Endothelial cell of umbilical vein (primary cell): ENCODE data around the gene C3orf22. TPM values are rescaled to one million over a fixed set of nuclear protein-coding genes. Genes with fewer than 3 reads are reported as not detected.

Source experiments
- BruUV-seq: library from RNA; stranded (reverse); fragments of 400-500 nt; replicated peaks from 2 replicates; lab custom pipeline; 2021; lab: Mats Ljungman, UMichigan
- CTCF ChIA-PET: fragments of 300-600, 350-600 bp; sonication (Branson Sonifier 250); formaldehyde crosslinking; loops from one replicate; lab custom pipeline; 2021; ENCODE audit warnings: antibody characterized with exemption, inconsistent platforms; lab: Charles Lee
- POLR2A ChIA-PET: fragments of 300-600, 350-600 bp; sonication (Branson Sonifier 250); formaldehyde crosslinking; loops from one replicate; lab custom pipeline; 2021; ENCODE audit warnings: antibody characterized with exemption, inconsistent platforms; lab: Charles Lee
- DNase-seq: peaks from one replicate; pipeline ENCODE4 v3.0.0-alpha.2; 2011; ENCODE audit warnings: low read depth, low spot score
- FAIRE-seq: peaks from 2 replicates; lab custom pipeline; 2011; peaks lifted over from hg19 to GRCh38; lab: Jason Lieb, UNC
- H2AFZ ChIP-seq: 2 replicates; pipeline ENCODE4 v1.6.0; 2012; ENCODE audit warnings: low read depth, low read length, control low read depth, inconsistent platforms
- H3K27ac ChIP-seq: 2 replicates; pipeline ENCODE4 v1.5.1; 2011; ENCODE audit warnings: low read depth, mild to moderate bottlenecking, control low read depth, low read length, moderate library complexity; ENCODE audit not compliant: insufficient read depth
- H3K27me3 ChIP-seq, 2 experiments: 2 replicates each; pipeline versions ENCODE4 v1.6.0 to v1.6.1; 2011; ENCODE audit warnings: low read length in 2 of 2, mixed read lengths in 1 of 2; ENCODE audit not compliant: control insufficient read depth in 2 of 2, insufficient read depth in 2 of 2
- H3K36me3 ChIP-seq, 2 experiments: 2 replicates in 1 of 2; 3 replicates in 1 of 2; pipeline ENCODE4 v1.5.1; 2011; ENCODE audit warnings: low read length in 2 of 2, mild to moderate bottlenecking in 1 of 2, moderate library complexity in 1 of 2; ENCODE audit not compliant: control insufficient read depth in 2 of 2, insufficient read depth in 2 of 2; ENCODE audit errors: extremely low read depth in 1 of 2
- H3K4me1 ChIP-seq: 3 replicates; pipeline ENCODE4 v1.5.1; 2011; ENCODE audit warnings: mild to moderate bottlenecking, low read length; ENCODE audit not compliant: control insufficient read depth, insufficient read depth; ENCODE audit errors: extremely low read depth
- H3K4me2 ChIP-seq: 2 replicates; pipeline ENCODE4 v1.6.1; 2011; ENCODE audit warnings: low read length, control low read depth, mixed read lengths; ENCODE audit not compliant: insufficient read depth
- H3K4me3 ChIP-seq, 3 experiments: fragments of 200-600 bp in 1 of 3; sonication (generic), shearing (Covaris generic) in 1 of 3; replicated peaks in 1 of 3; 2 replicates each; pipeline ENCODE4 v1.5.1; 2011 to 2016; ENCODE audit warnings: control low read depth in 3 of 3, low read length in 3 of 3, mild to moderate bottlenecking in 2 of 3, inconsistent platforms in 1 of 3, low read depth in 1 of 3, moderate library complexity in 1 of 3; ENCODE audit not compliant: insufficient read depth in 1 of 3
- H3K79me2 ChIP-seq: 2 replicates; pipeline ENCODE4 v1.6.0; 2012; ENCODE audit warnings: low read length, inconsistent platforms; ENCODE audit not compliant: control insufficient read depth, insufficient read depth
- H3K9ac ChIP-seq: replicated peaks from 2 replicates; pipeline ENCODE3; 2011; ENCODE audit warnings: low read length, control low read depth; ENCODE audit not compliant: insufficient read depth; ENCODE audit errors: extremely low read depth
- H3K9me1 ChIP-seq: replicated peaks from 3 replicates; pipeline ENCODE4 v1.6.0; 2011; ENCODE audit warnings: mild to moderate bottlenecking, low read length; ENCODE audit not compliant: control insufficient read depth, insufficient read depth; ENCODE audit errors: extremely low read depth
- H3K9me3 ChIP-seq: replicated peaks from 2 replicates; pipeline ENCODE4 v1.5.1; 2012; ENCODE audit warnings: low read length, inconsistent platforms; ENCODE audit not compliant: control insufficient read depth, insufficient read depth
- H4K20me1 ChIP-seq: replicated peaks from 2 replicates; pipeline ENCODE3; 2011; ENCODE audit warnings: mild to moderate bottlenecking, low read length; ENCODE audit not compliant: control insufficient read depth, insufficient read depth; ENCODE audit errors: extremely low read depth
- CTCF ChIP-seq, 2 donors: IDR thresholded peaks; 1 replicate in 1 of 2; 2 replicates in 1 of 2; pipeline ENCODE4 v1.5.1; 2011; ENCODE audit warnings: low read length in 2 of 2, mild to moderate bottlenecking in 2 of 2, moderate library complexity in 2 of 2, control low read depth in 1 of 2, inconsistent platforms in 1 of 2, low read depth in 1 of 2; ENCODE audit not compliant: insufficient read depth in 1 of 2; ENCODE audit errors: extremely low read depth in 1 of 2
- EZH2 ChIP-seq: IDR thresholded peaks from 2 replicates; pipeline ENCODE4 v1.6.1; 2012; ENCODE audit warnings: borderline replicate concordance, low read depth, mild to moderate bottlenecking, moderate library complexity, low read length, inconsistent platforms; ENCODE audit not compliant: severe bottlenecking
- FOS ChIP-seq: IDR thresholded peaks from 2 replicates; pipeline ENCODE4 v1.6.1; 2011; ENCODE audit warnings: mild to moderate bottlenecking, low read length, moderate library complexity, borderline replicate concordance; ENCODE audit not compliant: insufficient read depth
- GATA2 ChIP-seq: IDR thresholded peaks from 2 replicates; pipeline ENCODE4 v1.7.0; 2011; ENCODE audit warnings: low read depth, mild to moderate bottlenecking, moderate library complexity, mixed read lengths, low read length; ENCODE audit not compliant: insufficient read length, insufficient read depth
- JUN ChIP-seq: IDR thresholded peaks from 2 replicates; pipeline ENCODE4 v1.6.1; 2011; ENCODE audit warnings: borderline replicate concordance, low read depth; ENCODE audit not compliant: insufficient read length, insufficient read depth
- MAX ChIP-seq: IDR thresholded peaks from 2 replicates; pipeline ENCODE4 v1.6.1; 2011; ENCODE audit not compliant: insufficient read depth, insufficient read length
- MYC ChIP-seq: IDR thresholded peaks from one replicate; pipeline ENCODE4 v1.6.1; 2011; ENCODE audit warnings: mild to moderate bottlenecking, low read depth, low read length
- POLR2A ChIP-seq: IDR thresholded peaks from 2 replicates; pipeline ENCODE4 v1.6.1; 2012; ENCODE audit warnings: low read depth, mild to moderate bottlenecking, control low read depth, low read length
- POLR2AphosphoS5 ChIP-seq: IDR thresholded peaks from 2 replicates; pipeline ENCODE4 v1.6.1; 2012; ENCODE audit warnings: low read depth, mild to moderate bottlenecking, control low read depth, low read length, moderate library complexity; ENCODE audit not compliant: insufficient read depth
- dilution Hi-C: fragments of 300-500 bp; cut with MboI; formaldehyde crosslinking; loops from one replicate; pipeline ENCODE4 v1.15.0; 2019; ENCODE audit warnings: low sequenced_read_pairs; ENCODE audit not compliant: extremely low pct_ligation_motif_present
- intact Hi-C: fragments of 100-400 bp; cut with micrococcal nuclease; formaldehyde crosslinking; loops from one replicate; pipeline ENCODE4 v1.10.0; 2022
- polyA plus RNA-seq, 4 experiments: library from polyadenylated mRNA; depleted of rRNA in 3 of 4; stranded (reverse) in 3 of 4; unstranded in 1 of 4; fragments of >200 nt; gene quantifications; 2 replicates each; pipeline versions ENCODE4 v1.2.1 to v1.2.3, GENCODE V29; 2011 to 2012; ENCODE audit warnings: missing spikeins in 1 of 4
- total RNA-seq: library from RNA; stranded (reverse); gene quantifications from 2 replicates; pipeline ENCODE4 v1.2.3, GENCODE V29; 2021

C3orf22 gene
- total and polyA plus RNA-seq, 2 donors (not counting 3 experiments of a cell fraction or from before 2014, with no cell fraction given), result not detected

- POLR2A ChIA-PET, result no interaction called here
- TF ChIP-seq POLR2A (no peak), GATA2 (no peak), CTCF (IDR thresholded peaks at IDR 0.05; ENCODE audit: extremely low read depth in 1 of 2, insufficient read depth in 1 of 2, low read depth in 1 of 2, low read length in 2 of 2) (no peak), MYC (no peak), POLR2AphosphoS5 (no peak), EZH2 (no peak), MAX (no peak), JUN (no peak), FOS (no peak)
- no peak overlapping the region for H2AFZ ChIP-seq
- FAIRE-seq (no peak), DNase-seq (no peak)
- H3K27me3 ChIP-seq, result peaks cover 0 to 2% of the 10 kb centered on the region in 2 experiments
- H4K20me1 ChIP-seq, result no peaks in the 10 kb centered on the region
- H3K36me3 ChIP-seq, result no peaks in the 10 kb centered on the region
- H3K9me3 ChIP-seq, result no peaks in the 10 kb centered on the region
- H3K4me3 ChIP-seq, result no peak overlapping the region
- dilution Hi-C loops (no loop called here), intact Hi-C loops (no loop called here)
- H3K9ac ChIP-seq, result no peak overlapping the region
- no peaks in the 10 kb centered on the region for H3K79me2 ChIP-seq
- no peak overlapping the region for H3K27ac ChIP-seq
- CTCF ChIA-PET, result interaction anchor here (1.2 kb wide), 1 partner anchor 23 kb away, joined by 3 read pairs; no protein-coding TSS in a partner anchor
- H3K4me1 ChIP-seq, result no peaks in the 10 kb centered on the region
- no TSS peak for BruUV-seq
- H3K9me1 ChIP-seq, result no peaks in the 10 kb centered on the region
- no peak overlapping the region for H3K4me2 ChIP-seq
Observed at GRCh38 chr3:126546013-126546412, 12.7 kb downstream of the C3orf22 start.
